GM12864 (cell line): Measurements from ENCODE around the gene ZYG11B.
"Not testable (repeated sequence)": the region's sequence is repeated elsewhere in the genome, so short reads cannot be mapped to it uniquely, and the experiment has no call there.

Source experiments
- DNase-seq: peaks from one replicate; pipeline ENCODE4 v3.0.0-alpha.2; 2011; ENCODE audit warnings: low read depth
- H3K4me3 ChIP-seq: 2 replicates; pipeline ENCODE4 v1.5.1; 2011; ENCODE audit warnings: mild to moderate bottlenecking, low read depth, low read length, control low read depth
- CTCF ChIP-seq: IDR thresholded peaks from 2 replicates; pipeline ENCODE4 v1.5.1; 2011; ENCODE audit warnings: low read depth, mild to moderate bottlenecking, moderate library complexity, low read length, control low read depth, inconsistent platforms; ENCODE audit errors: missing control alignments

ZYG11B gene

DNA sequence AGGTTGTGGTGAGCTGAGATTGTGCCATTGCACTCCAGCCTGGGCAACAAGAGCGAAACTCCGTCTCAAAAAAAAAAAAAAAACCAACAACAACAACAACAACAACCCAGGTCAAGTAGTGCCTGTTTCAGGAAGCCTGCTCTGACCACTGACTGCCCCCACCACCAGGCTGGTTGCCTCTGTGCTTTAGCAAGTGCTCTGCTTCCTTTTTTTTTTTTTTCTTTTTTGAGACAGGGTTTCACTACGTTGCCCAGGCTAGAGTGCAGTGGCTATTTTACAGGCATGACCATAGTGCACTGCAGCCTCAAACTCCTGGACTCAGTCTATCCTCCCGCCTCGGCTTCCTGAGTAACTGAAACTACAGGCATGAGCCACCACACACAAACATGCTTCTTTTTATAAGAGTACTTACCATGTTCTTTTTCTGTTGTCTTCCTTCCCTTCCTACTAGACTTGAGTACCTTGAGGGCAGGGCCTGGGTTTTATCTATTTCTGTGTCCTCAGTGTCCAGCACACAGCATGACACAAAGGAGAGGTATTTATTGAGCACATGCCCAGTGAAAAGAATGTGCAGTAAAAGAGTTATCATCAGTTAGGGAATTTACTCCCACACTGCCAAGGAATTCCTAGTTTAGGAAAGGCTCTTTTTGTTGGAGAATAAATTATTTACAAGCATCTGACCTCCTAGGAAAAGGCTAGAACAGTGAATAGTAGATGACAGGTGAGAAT, 18.2 kb upstream of the ZYG11B start:
- no peak for DNase-seq
- no peak for TF ChIP-seq CTCF

DNA sequence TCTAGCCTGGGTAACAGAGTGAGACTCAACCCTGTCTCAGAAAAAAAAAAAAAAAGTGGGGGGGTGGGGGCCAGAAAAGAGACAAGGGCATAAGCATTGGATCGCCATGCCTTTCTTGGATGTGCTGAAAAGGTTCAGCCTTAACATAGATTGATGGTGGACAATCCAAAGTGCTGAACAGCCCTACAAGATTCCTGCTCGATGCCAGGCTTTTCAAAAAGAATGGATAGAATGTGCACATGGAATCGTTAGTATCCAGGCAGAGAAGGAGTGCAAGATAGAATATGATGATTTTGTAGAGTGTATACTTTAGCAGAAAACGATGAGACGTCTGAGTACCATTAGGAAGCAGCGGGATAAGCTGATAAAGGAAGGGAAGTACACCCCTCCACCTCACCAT, 17.2 kb upstream of the ZYG11B start:
- no peak for TF ChIP-seq CTCF
- DNase-seq = no peak
- no peak overlapping the region for H3K4me3 ChIP-seq

More for the DNA sequence above, 18.2 kb upstream of the ZYG11B start:
- no peak overlapping the region for H3K4me3 ChIP-seq

GRCh38 chr1:52713590-52713989, 12.7 kb upstream of the ZYG11B start:
- H3K4me3 ChIP-seq = no peak overlapping the region
- no peak for DNase-seq
- TF ChIP-seq CTCF = no peak

DNA sequence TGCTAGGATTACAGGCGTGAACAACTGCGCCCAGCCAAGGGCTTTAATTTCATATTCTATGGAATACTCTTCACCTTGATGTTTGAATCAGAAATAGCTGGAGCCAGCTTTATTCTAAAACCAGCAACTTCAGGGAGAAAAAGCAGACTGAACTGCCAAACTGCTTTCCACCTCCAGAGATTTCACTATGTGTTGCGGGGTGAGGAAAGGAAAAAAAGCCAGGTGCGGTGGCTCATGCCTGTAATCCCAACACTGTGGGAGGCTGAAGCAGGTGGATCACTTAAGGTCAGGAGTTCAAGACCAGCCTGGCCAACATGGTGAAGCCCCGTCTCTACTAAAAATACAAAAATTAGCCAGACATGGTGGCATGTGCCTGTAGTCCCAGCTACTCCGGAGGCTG, 11.0 kb upstream of the ZYG11B start:
- DNase-seq = not testable (repeated sequence)

DNA sequence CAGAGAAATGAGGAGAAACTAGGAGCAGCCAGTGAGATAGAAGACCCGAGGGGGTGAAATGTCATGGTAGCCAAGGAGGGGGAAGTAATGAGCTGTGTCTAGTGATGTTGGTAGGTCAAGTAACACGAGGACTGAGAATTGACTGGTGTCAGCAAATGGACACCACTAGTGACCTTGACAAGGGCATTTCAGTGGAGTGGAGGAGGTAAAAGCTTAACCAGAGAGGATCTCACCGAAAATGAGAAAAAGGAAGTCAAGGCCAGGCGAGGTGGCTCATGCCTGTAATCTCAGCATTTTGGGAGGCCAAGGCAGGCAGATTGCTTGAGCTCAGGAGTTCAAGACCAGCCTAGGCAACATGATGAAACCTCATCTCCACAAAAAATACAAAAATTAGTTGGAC, 3.0 kb upstream of the ZYG11B start:
- H3K4me3 ChIP-seq = no peak overlapping the region
- no peak for TF ChIP-seq CTCF
- DNase-seq = no peak

More for the DNA sequence above, 11.0 kb upstream of the ZYG11B start:
- not testable (repeated sequence) for H3K4me3 ChIP-seq

- no peak for DNase-seq
- TF ChIP-seq CTCF = no peak
- H3K4me3 ChIP-seq = peak overlapping the region; percentile 66
Measured at GRCh38 chr1:52725903-52726264, 369 bp upstream of the ZYG11B start.

- DNase-seq = no peak
- no peak for TF ChIP-seq CTCF
- peak overlapping the region; percentile 66 for H3K4me3 ChIP-seq
Measured at GRCh38 chr1:52727114-52727586, 897 bp downstream of the ZYG11B start.
